Stimulated activated CD4-positive, alpha-beta T cell treated with anti-CD3 and anti-CD28 coated beads, Interleukin-2, amount 100 ng/mL, for 24 hours (primary cell): Measurements from ENCODE around the gene CELSR1.
A peak's percentile ranks its signal among the peaks of the same experiment; 100 is the strongest.

Experiments used
- DNase-seq, 2 donors: peaks; one replicate each; pipeline ENCODE4 v3.0.0-alpha.2; 2020

The CELSR1 gene

DNA sequence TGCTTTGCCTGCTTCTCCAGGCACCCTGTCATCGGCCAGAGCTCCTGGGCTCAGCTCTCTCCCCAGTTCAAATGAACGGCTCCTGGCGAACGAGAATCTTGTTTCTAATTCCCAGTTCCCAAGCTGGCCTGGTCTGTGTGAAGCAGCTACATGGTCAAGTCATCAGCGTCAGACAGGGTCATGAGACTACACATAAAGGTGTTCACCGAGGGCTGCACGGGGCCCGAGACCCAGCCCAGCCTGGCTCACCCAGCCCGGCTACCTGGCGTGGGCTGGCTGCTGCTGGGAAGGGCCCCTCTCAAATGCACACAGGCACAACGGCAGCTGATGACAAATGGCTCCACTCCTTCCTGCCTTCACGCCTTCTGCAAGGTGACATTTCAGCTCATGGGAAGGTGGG is 14.6 kb upstream of the CELSR1 start:
- DNase-seq, result no peak

DNA sequence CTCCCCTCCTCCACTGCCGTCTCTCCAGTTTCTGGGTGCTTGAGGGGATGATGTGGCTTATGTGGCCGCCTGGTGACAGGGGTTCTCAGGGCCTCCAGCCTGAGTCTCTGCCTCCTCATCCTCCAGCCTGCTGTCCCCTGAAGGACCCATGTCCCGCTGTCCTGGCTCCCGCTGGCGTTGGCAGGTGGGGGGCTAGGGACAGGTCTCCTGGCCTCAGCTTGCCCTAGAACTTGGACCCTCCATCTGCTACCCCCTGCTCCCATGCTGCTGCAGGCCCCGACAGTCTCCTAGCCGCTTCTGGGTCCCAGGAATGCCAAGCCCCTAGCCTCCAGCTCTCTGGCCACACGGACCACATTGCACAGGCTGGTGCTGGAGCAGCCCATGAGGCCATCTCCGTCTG is 13.9 kb upstream of the CELSR1 start:
- no peak for DNase-seq

- DNase-seq, result no peak
Observed at GRCh38 chr22:46549971-46550641, 12.7 kb upstream of the CELSR1 start.

DNA sequence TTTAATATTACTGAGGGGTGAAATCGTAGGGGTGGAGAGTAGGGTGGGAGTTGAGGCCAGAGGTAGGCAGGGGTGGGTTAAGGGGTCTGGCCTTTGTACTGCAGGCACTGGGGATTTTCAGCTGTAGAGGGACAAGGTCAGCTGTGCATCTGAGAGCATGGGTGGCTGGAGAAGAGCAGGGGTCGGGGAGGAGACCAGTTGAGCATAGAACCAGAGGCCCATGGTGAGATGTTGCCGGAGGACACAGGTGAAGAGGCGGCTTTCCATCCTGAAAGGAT is 12.1 kb upstream of the CELSR1 start:
- no peak for DNase-seq

DNA sequence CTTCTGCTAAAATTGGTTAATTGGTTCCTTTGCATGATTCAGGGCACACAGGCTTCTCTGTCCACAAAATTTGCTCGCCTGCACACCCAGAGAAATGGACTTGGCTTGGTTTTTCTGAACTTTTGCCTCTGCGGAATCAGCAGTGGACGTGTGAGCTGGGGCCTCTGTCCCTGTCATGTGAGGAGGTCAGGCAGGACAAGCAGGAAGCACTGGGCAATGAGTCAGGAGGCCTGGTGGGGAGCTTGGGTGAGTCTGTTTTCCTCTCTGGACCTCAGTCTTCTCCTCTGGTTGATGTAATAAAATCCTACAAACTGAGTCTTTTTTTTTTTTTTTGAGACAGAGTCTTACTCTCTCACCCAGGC is 10.4 kb upstream of the CELSR1 start:
- no peak for DNase-seq

DNA sequence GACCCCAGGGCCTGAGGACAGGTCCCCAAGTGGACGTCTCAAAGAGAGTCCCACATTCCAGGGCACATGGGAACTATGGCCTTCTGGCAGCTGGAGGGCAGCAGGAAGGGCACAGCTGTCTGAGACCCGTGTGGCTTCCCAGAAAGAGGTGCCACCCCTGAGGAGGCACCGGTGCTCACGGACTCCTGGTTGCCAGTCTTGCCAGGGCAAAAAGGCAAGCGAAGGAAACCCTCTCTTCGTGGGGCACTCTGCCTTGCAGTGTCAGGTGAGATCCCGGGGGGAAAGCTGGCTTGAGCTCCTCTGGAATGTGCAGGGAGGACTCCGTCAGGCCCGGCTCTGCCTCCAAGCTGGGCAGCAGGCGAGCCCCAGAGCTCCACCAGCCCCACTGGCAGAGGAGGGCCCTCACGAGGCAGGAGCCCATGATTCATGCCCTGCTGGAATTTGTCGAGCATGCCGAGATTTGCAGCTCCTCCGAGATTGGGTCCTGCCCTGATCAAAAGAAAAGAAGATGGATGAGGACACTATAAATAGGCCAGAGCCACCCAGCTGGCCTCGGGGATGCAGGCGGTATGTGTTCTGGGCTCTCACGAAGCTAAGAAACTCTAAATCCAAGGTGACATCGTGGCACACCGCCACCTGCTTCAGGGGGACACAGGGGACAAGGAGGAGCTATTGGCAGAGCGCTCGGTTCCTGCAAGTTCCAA is 9.9 kb upstream of the CELSR1 start:
- DNase-seq, result no peak

- DNase-seq, result no peak
Observed at GRCh38 chr22:46546466-46547178, 9.2 kb upstream of the CELSR1 start.

DNA sequence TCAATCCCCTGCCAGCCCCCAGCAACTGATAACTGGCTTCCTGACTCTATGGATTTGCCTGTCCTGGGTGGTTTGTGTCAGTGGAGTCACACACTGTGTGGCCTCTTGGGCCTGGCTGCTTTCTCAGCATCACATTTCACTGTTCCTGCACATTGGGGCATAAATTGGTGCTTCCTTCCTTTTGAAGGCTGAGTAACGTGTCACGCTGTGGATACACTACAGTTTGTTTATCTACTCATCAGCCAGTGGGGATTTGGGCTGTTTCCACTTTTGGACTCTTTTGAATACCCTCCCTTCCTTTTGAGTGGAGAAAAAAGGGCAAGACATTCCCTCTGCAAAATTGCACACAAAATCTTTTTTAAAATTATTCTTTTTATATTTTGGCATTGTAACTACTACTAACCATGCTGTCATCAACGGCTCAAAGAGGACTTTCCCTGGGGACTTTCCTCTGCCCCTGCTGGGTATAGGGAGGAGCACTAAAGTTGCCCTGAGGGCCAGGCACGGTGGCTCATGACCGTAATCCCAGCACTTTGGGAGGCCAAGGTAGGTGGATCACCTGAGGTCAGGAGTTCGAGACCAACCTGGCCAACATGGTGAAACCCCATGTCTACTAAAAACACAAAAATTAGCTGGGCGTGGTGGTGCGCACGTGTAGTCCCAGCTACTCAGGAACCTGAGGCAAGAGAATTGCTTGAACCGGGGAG is 7.8 kb upstream of the CELSR1 start:
- DNase-seq, result no peak

- DNase-seq, result peak; percentile 76 to 77
Observed at GRCh38 chr22:46542011-46542985, 4.9 kb upstream of the CELSR1 start.

GRCh38 chr22:46541536-46541935 is 4.1 kb upstream of the CELSR1 start:
- DNase-seq, result no peak

- DNase-seq, result no peak
Observed at GRCh38 chr22:46540874-46541273, 3.5 kb upstream of the CELSR1 start.

- no peak for DNase-seq
Observed at GRCh38 chr22:46539169-46539568, 1.7 kb upstream of the CELSR1 start.

- DNase-seq, result peak in 1 of 2 donors; percentile 49
Observed at GRCh38 chr22:46538814-46539160, 1.4 kb upstream of the CELSR1 start.

GRCh38 chr22:46537946-46538813 is 760 bp upstream of the CELSR1 start:
- no peak for DNase-seq

- no peak for DNase-seq
Observed at GRCh38 chr22:46536537-46537224, 739 bp downstream of the CELSR1 start.

DNA sequence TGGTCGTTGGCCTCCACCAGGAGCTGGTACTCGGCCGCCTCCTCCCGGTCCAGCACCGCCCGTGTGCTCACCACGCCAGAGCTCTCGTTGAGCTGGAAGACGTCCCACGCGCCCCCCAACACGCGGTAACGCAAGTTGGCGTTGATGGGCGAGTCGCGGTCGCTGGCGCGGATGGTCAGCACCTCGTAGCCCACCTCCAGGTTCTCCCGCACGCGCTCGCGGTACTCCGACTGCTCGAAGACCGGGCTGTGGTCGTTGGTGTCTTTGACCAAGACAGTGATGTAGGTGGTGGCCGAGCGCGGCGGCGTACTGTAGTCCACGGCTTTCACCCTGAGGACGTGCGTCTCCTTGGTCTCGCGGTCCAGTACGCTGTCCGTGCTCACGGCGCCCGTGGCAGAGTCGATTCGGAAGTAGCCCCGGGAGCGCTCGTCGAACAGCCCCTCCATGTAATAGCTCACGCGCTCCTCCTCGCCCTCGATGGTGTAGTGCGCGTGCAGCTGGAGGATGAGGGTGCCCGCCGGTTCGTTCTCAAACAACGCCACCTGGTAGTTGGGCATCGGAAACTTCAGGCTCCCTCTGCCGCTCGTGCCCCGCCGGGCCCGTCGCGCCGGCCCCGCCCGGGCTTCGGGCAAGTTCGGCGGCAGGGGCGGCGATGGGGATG is 1.4 kb downstream of the CELSR1 start:
- no peak for DNase-seq

DNA sequence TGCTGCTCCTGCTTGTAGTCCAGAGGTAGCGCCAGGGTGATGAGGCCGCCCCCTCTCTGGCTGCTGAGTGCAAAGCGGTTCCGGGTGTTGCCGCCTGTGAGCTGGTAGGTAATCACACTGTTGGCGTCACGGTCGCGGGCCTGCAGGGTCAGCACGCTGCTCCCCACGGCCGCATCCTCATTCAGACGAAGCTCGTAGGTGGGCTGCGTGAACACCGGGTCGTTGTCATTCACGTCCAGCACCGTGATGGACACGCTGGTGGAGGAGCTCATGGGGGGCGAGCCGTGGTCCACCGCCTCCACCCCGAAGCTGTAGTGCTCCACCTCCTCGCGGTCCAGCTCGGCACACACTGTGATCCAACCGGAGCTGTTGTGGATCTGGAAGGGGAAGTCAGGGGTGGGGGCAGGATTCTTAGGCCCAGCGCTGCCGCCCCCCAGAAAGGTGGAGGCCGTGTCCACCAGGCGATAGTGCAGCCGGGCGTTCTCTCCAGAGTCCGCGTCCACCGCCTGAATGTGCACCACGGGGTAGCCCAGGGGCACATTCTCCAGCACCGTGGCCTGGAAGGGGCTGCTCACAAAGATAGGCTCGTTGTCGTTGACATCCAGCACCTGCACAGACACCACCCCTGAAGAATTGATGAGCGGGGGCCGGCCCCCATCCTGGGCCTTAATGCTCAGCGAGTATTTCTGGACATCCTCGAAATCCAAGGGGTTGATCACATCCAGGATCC is 2.4 kb downstream of the CELSR1 start:
- DNase-seq, result no peak

DNA sequence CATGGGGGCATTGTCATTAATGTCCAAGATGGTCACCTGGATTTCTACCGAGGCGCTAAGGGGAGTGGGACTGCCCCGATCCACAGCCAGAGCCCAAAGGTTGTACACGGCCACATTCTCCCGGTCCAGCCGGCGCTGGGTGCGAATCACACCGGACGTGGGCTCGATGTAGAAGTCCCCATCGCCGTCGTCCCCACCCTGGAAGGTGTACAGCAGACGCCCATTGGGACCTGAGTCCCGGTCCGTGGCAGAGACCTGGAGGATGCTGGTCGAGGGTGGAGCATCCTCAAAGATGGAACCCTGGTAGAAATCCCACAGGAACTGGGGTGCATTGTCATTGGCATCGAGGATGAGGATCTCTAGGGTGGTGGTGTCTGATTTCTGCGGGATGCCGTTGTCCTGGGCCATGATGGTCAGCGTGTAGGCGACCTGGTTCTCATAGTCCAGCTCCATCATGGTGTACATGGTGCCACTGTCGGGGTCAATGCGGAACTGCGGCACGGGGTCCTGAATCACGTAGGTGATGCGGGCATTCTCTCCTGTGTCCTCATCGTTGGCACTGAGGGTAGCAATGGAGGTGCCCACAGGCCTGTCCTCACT is 3.1 kb downstream of the CELSR1 start:
- DNase-seq, result no peak
